ENCODE data around the gene APOBR. TPM values are rescaled to one million over a fixed set of nuclear protein-coding genes. Genes with fewer than 3 reads are reported as not detected.
"Not testable (repeated sequence)": the region's sequence is repeated elsewhere in the genome, so short reads cannot be mapped to it uniquely, and the experiment has no call there.

APOBR gene
- total RNA-seq, 1 donor from 2014 or later: not detected

DNA sequence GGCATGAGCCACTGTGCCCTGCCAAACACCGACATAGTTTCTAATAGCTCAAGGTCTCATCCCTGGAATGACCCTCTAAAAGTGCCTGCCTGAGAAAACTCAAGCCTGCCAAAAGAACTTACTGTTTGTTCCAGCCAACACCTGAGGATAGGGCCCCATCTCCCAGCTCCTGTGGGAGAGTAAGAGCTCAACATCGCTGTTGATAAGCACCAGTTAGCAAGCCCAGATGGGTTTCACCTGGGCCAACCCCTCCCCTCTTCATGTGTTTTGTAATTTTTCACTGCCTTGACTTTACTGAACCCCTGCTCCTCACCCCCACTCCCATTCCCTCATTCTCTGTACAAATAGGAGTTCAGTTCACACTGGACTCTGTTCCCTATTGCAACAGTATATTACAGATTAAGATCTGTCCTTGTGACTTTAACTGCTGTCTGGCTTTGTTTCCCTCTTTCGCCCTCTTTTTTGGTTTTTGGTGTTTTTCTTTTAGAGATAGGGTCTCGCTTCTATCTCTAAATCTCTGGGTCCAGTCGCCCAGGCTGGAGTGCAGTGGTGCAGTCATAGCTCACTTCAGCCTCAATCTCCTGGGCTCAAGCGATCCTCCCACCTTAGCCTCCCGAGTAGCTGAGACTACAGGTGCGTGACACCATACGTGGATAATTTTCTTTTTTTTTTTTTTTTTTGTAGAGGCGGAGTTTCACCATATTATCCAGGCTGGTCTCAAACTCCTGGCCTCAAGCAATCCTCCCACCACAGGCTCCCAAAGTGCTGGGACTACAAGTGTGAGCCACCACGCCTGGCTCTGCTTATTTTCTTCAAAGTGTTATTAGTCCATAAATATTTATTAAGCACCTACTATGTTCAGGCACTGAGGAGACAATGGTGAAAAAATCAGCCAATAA, 32.0 kb downstream of the APOBR start:
- H3K4me3 Mint-ChIP-seq (ENCODE audit: unreplicated experiment): no peak overlapping the region

DNA sequence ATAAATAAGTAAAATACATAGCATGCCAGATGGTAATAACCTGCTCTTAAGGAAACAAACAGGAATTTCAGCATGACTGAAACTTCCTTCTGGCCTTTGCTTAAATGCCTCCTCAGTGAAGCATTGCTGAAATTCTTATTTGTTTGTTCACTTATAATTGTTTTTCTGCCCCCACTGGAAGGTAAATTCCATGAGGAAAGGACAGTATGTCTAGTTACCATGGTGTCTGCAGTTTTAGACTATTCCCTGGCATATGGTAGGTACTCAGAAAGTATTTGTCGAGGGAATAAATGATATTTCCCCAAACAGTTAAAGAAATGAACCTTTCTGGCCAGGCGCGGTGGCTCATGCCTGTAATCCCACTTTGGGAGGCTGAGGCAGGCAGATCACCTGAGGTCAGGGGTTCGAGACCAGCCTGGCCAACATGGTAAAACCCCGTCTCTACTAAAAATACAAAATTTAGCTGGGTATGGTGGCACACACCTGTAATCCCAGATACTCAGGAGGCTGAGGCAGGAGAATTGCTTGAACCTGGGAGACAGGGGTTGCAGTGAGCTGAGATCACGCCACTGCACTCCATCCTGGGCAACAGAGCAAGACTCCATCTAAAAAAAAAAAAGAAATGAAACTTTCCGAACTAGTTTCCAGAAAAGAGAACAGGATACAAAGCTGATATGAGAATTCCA, 32.8 kb downstream of the APOBR start:
- H3K4me3 Mint-ChIP-seq (ENCODE audit: unreplicated experiment); H3K4me1 Mint-ChIP-seq (ENCODE audit: unreplicated experiment); DNase-seq (ENCODE audit: extremely low spot score, unreplicated experiment); H3K27ac Mint-ChIP-seq (ENCODE audit: unreplicated experiment); H3K9me3 Mint-ChIP-seq (ENCODE audit: unreplicated experiment); H3K27me3 Mint-ChIP-seq (ENCODE audit: unreplicated experiment); H3K36me3 Mint-ChIP-seq (ENCODE audit: unreplicated experiment): not testable (repeated sequence)

More for the DNA sequence above, 32.0 kb downstream of the APOBR start:
- DNase-seq (ENCODE audit: extremely low spot score, unreplicated experiment): no peak
- Mint-ChIP-seq H3K27ac (ENCODE audit: unreplicated experiment) (no peak overlapping the region), H3K4me1 (ENCODE audit: unreplicated experiment) (no peaks in the 10 kb centered on the region), H3K9me3 (ENCODE audit: unreplicated experiment) (no peaks in the 10 kb centered on the region), H3K36me3 (ENCODE audit: unreplicated experiment) (no peaks in the 10 kb centered on the region), H3K27me3 (ENCODE audit: unreplicated experiment) (peaks cover 2% of the 10 kb centered on the region)
- TF ChIP-seq, protein P1, sequence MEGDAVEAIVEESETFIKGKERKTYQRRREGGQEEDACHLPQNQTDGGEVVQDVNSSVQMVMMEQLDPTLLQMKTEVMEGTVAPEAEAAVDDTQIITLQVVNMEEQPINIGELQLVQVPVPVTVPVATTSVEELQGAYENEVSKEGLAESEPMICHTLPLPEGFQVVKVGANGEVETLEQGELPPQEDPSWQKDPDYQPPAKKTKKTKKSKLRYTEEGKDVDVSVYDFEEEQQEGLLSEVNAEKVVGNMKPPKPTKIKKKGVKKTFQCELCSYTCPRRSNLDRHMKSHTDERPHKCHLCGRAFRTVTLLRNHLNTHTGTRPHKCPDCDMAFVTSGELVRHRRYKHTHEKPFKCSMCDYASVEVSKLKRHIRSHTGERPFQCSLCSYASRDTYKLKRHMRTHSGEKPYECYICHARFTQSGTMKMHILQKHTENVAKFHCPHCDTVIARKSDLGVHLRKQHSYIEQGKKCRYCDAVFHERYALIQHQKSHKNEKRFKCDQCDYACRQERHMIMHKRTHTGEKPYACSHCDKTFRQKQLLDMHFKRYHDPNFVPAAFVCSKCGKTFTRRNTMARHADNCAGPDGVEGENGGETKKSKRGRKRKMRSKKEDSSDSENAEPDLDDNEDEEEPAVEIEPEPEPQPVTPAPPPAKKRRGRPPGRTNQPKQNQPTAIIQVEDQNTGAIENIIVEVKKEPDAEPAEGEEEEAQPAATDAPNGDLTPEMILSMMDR (IDR thresholded peaks at IDR 0.05): no peak

DNA sequence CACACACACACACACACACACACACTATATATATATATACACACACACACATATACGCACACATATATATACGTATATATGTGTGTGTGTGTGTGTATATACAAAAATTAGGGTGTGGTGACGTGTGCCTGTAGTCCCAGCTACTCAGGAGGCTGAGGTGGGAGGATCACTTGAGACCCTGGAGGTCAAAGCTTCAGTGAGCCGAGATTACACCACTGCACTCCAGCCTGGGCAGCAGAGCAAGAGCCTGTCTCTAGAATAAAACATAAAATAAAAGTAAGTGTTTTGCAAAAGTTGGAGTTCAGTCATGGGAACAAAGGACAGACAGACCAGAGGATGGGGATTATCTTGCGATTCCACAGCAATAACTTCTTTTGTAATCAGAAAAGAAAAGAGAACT, 33.5 kb downstream of the APOBR start:
- H3K36me3 Mint-ChIP-seq (ENCODE audit: unreplicated experiment): no peaks in the 10 kb centered on the region
- H3K4me1 Mint-ChIP-seq (ENCODE audit: unreplicated experiment): peaks cover 3% of the 10 kb centered on the region
- H3K27ac Mint-ChIP-seq (ENCODE audit: unreplicated experiment): no peak overlapping the region
- TF ChIP-seq, protein P1 (IDR thresholded peaks at IDR 0.05): no peak
- H3K4me3 Mint-ChIP-seq (ENCODE audit: unreplicated experiment): no peak overlapping the region
- H3K27me3 Mint-ChIP-seq (ENCODE audit: unreplicated experiment): peaks cover 2% of the 10 kb centered on the region
- no peaks in the 10 kb centered on the region for H3K9me3 Mint-ChIP-seq (ENCODE audit: unreplicated experiment)
- no peak for DNase-seq (ENCODE audit: extremely low spot score, unreplicated experiment)

DNA sequence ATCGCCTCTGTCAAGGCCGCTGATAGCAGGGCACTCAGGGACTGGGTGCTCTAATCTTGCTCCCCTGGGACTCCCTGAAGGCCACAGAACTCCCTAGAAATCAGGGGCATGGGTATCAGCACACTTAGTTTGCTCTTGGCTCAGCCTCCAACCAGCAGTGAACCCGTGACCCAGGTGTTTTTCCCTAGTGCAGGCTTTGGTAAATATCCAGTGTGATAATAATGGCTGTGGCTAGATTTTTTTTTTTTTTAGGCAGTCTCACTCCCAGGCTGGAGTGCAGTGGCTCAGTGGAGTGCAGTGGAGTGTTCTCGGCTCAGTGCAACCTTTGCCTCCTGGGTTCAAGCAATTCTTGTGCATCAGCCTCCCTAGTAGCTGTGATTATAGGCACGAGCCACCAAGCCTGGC, 34.0 kb downstream of the APOBR start:
- TF ChIP-seq, protein P1 (IDR thresholded peaks at IDR 0.05): no peak
- H3K27me3 Mint-ChIP-seq (ENCODE audit: unreplicated experiment): peaks cover 2% of the 10 kb centered on the region
- no peak overlapping the region for H3K4me3 Mint-ChIP-seq (ENCODE audit: unreplicated experiment)
- DNase-seq (ENCODE audit: extremely low spot score, unreplicated experiment): no peak
- H3K4me1 Mint-ChIP-seq (ENCODE audit: unreplicated experiment): peaks cover 3% of the 10 kb centered on the region
- H3K27ac Mint-ChIP-seq (ENCODE audit: unreplicated experiment): no peak overlapping the region
- no peaks in the 10 kb centered on the region for H3K36me3 Mint-ChIP-seq (ENCODE audit: unreplicated experiment)
- no peaks in the 10 kb centered on the region for H3K9me3 Mint-ChIP-seq (ENCODE audit: unreplicated experiment)

DNA sequence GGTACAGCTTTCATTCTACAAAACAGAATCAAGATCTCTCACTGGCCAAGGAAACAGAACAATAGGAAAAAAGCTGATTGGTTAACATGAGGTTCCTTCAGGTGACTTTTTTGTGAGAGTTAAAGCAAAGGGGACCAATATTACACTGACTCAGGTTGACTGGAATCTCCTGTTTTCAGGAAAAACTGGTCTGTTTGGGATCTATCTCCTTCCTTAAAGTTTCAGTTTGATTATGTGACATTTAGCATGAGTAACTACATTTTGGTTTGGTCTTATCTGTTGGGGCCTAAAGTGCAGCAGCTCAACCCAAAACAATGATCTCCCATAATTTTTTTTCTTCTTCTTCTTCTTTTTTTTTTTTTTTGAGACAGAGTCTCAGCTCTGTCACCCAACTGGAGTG, 34.7 kb downstream of the APOBR start:
- H3K4me3 Mint-ChIP-seq (ENCODE audit: unreplicated experiment): no peak overlapping the region
- DNase-seq (ENCODE audit: extremely low spot score, unreplicated experiment): no peak
- no peaks in the 10 kb centered on the region for H3K9me3 Mint-ChIP-seq (ENCODE audit: unreplicated experiment)
- TF ChIP-seq, protein P1 (IDR thresholded peaks at IDR 0.05): no peak
- no peaks in the 10 kb centered on the region for H3K36me3 Mint-ChIP-seq (ENCODE audit: unreplicated experiment)
- no peak overlapping the region for H3K27ac Mint-ChIP-seq (ENCODE audit: unreplicated experiment)
- H3K4me1 Mint-ChIP-seq (ENCODE audit: unreplicated experiment): peaks cover 3% of the 10 kb centered on the region
- H3K27me3 Mint-ChIP-seq (ENCODE audit: unreplicated experiment): peaks cover 2% of the 10 kb centered on the region

Data from osteocyte (in vitro differentiated cells).